Measurements from ENCODE around the gene TSPYL1.

DNA sequence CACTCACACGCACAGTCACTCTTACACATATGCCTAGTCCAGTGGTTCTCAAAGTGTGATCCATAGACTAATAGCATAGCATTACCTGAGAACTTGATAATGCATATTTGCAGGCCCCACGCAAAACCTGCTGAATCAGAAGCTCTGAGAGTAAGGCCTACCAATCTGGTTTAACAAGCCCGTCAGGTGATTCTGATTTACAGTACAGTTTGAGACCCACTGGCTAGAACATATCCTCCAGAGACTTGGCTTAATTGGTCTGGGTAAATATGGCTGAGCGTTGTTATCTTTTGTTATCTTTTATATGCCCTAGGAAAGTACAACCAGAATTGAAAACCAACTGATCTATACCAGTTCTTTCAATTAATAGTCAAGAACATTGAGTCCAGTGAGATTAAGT lies 35.4 kb downstream of the TSPYL1 start:
- TF ChIP-seq RAD21 (IDR thresholded peaks at IDR 0.05), result no peak
- TF ChIP-seq, protein P1, sequence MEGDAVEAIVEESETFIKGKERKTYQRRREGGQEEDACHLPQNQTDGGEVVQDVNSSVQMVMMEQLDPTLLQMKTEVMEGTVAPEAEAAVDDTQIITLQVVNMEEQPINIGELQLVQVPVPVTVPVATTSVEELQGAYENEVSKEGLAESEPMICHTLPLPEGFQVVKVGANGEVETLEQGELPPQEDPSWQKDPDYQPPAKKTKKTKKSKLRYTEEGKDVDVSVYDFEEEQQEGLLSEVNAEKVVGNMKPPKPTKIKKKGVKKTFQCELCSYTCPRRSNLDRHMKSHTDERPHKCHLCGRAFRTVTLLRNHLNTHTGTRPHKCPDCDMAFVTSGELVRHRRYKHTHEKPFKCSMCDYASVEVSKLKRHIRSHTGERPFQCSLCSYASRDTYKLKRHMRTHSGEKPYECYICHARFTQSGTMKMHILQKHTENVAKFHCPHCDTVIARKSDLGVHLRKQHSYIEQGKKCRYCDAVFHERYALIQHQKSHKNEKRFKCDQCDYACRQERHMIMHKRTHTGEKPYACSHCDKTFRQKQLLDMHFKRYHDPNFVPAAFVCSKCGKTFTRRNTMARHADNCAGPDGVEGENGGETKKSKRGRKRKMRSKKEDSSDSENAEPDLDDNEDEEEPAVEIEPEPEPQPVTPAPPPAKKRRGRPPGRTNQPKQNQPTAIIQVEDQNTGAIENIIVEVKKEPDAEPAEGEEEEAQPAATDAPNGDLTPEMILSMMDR (IDR thresholded peaks at IDR 0.05; ENCODE audit: low read depth, low read length, missing input control), result no peak
- no peak for TF ChIP-seq YY1 (IDR thresholded peaks at IDR 0.05)

Data from liver (tissue), 3 donors.